HepG2 (cell line): Measurements from ENCODE around the gene PYGO1. TPM values are rescaled to one million over a fixed set of nuclear protein-coding genes. Genes with fewer than 3 reads are reported as not detected.

Experiments used
- ATF1 ChIP-seq: IDR thresholded peaks from 2 replicates; pipeline ENCODE4 v1.6.1; 2016; ENCODE audit warnings: mild to moderate bottlenecking, control low read depth
- PPARG ChIP-seq: conservative IDR thresholded peaks from 2 replicates; pipeline ENCODE4 v1.6.1; 2016; ENCODE audit warnings: missing biosample characterization, missing genetic modification reagents
- SAFB2 ChIP-seq: sonication (generic); formaldehyde crosslinking; IDR thresholded peaks from 2 replicates; pipeline ENCODE4 v1.5.1; 2020; ENCODE audit warnings: missing genetic modification reagents, low read depth, mild to moderate bottlenecking, borderline replicate concordance
- SALL1 ChIP-seq: sonication (generic); formaldehyde crosslinking; IDR thresholded peaks from 2 replicates; pipeline ENCODE4 v1.8.0; 2022; ENCODE audit warnings: mild to moderate bottlenecking, missing genetic modification reagents
- SMARCE1 ChIP-seq: fragments of 450-650 bp; IDR thresholded peaks from 2 replicates; pipeline ENCODE4 v1.6.1; 2017; ENCODE audit warnings: borderline replicate concordance
- SOX5 ChIP-seq: IDR thresholded peaks from 2 replicates; pipeline ENCODE4 v1.6.1; 2016; ENCODE audit warnings: borderline replicate concordance
- TEAD3 ChIP-seq: optimal IDR thresholded peaks from 2 replicates; pipeline ENCODE3; 2016; ENCODE audit warnings: borderline replicate concordance
- ZNF225 ChIP-seq: sonication (generic); formaldehyde crosslinking; IDR thresholded peaks from 2 replicates; pipeline ENCODE4 v1.4.0; 2020; ENCODE audit warnings: mild to moderate bottlenecking, missing genetic modification reagents
- ZNF547 ChIP-seq: sonication (generic); formaldehyde crosslinking; IDR thresholded peaks from 2 replicates; pipeline ENCODE4 v1.5.1; 2020; ENCODE audit warnings: mild to moderate bottlenecking, missing genetic modification reagents
- ZNF782 ChIP-seq: sonication (generic); formaldehyde crosslinking; IDR thresholded peaks from 2 replicates; pipeline ENCODE4 v1.4.0; 2020; ENCODE audit warnings: missing genetic modification reagents, mild to moderate bottlenecking, borderline replicate concordance
- polyA plus RNA-seq, 8 experiments: library from polyadenylated mRNA; depleted of rRNA in 3 of 8; stranded (reverse) in 7 of 8; unstranded in 1 of 8; fragments of >200 nt; fragmentation: Illumina TruSeq in 4 of 8; extraction: Trizol in 4 of 8; gene quantifications; 2 replicates each; pipeline versions ENCODE4 v1.2.1 to v1.2.3, GENCODE V29; 2011 to 2016; ENCODE audit warnings: low read depth in 4 of 8, missing spikeins in 1 of 8, mixed read lengths in 1 of 8; ENCODE audit not compliant: insufficient read depth in 1 of 8
- total RNA-seq, 5 experiments: library from RNA; depleted of rRNA; stranded (reverse); fragments of >200 nt; fragmentation: Illumina TruSeq; extraction: Trizol; gene quantifications; 2 replicates each; pipeline ENCODE4 v1.2.3, GENCODE V29; 2016; ENCODE audit warnings: low read depth in 1 of 5
- TF ChIP-seq, protein P1 (sequence below): sonication (generic); formaldehyde crosslinking; IDR thresholded peaks from 2 replicates; pipeline ENCODE4 v1.5.0; 2020; ENCODE audit warnings: mild to moderate bottlenecking, missing genetic modification reagents, borderline replicate concordance
- TF ChIP-seq, protein P2 (sequence below), 2 experiments: sonication (generic) in 1 of 2; formaldehyde crosslinking in 1 of 2; IDR thresholded peaks; 2 replicates each; pipeline versions ENCODE4 v1.5.1 to v1.6.1; 2011 to 2020; ENCODE audit warnings: borderline replicate concordance in 1 of 2, low read depth in 1 of 2, low read length in 1 of 2, mild to moderate bottlenecking in 1 of 2, missing genetic modification reagents in 1 of 2, moderate library complexity in 1 of 2
- TF ChIP-seq, protein P3 (sequence below): sonication (generic); formaldehyde crosslinking; IDR thresholded peaks from 2 replicates; pipeline ENCODE4 v1.9.0; 2021; ENCODE audit warnings: missing genetic modification reagents, borderline replicate concordance
- TF ChIP-seq, protein P4 (sequence below): sonication (generic); formaldehyde crosslinking; IDR thresholded peaks from 2 replicates; pipeline ENCODE4 v1.4.0; 2020; ENCODE audit warnings: missing genetic modification reagents, borderline replicate concordance
- TF ChIP-seq, protein P5 (sequence below): sonication (generic); formaldehyde crosslinking; IDR thresholded peaks from 2 replicates; pipeline ENCODE4 v1.5.1; 2020; ENCODE audit warnings: mild to moderate bottlenecking, missing genetic modification reagents, borderline replicate concordance

PYGO1 gene
- total and polyA plus RNA-seq, 2 of the 13 experiments (the other 11 are each of a cell fraction or from before 2014, with no cell fraction given): 1.1 to 1.8 TPM

DNA sequence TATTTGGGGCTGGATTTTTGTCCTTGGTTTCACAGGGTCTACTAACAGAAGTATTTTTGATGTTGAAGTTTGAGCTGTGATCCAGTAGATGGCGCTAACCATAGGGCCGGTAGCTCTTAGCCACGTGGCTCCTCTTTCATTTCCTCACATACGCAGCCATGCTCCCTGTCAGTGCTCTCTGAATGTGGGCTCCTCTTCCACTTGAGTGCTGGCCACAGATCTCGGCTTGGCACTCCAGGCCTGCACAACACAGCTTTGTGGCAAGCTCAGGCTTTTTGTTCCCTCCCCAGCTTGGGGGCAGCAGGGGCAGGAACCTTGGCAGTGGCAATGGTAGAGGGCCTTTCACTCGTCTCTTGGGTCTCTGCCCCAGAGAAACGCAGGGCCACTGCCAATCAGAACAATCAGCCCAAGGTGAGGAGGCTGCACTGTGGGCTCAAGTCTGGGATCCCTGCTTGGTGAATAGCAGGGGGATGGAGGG lies 61.5 kb downstream of the PYGO1 start (continued):
- TF ChIP-seq, protein P1, sequence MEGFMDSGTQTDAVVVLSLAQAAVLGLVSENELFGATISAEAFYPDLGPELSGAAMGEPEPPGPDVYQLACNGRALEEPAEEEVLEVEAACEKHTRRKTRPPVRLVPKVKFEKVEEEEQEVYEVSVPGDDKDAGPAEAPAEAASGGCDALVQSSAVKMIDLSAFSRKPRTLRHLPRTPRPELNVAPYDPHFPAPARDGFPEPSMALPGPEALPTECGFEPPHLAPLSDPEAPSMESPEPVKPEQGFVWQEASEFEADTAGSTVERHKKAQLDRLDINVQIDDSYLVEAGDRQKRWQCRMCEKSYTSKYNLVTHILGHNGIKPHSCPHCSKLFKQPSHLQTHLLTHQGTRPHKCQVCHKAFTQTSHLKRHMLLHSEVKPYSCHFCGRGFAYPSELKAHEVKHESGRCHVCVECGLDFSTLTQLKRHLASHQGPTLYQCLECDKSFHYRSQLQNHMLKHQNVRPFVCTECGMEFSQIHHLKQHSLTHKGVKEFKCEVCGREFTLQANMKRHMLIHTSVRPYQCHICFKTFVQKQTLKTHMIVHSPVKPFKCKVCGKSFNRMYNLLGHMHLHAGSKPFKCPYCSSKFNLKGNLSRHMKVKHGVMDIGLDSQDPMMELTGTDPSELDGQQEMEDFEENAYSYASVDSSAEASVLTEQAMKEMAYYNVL (CRISPR knock-in tag): peak; percentile 41; the same call in 1 of the 2 replicates
- TF ChIP-seq SAFB2 (CRISPR knock-in tag): 0 out of 2 replicates have a peak, but pooled peaks have one; percentile 37
- no peak for TF ChIP-seq ZNF782 (CRISPR knock-in tag)
- no peak for TF ChIP-seq ATF1 (CRISPR knock-in tag)
- TF ChIP-seq ZNF225 (CRISPR knock-in tag): no peak; the same call in 1 of the 2 replicates
- TF ChIP-seq, protein P2, sequence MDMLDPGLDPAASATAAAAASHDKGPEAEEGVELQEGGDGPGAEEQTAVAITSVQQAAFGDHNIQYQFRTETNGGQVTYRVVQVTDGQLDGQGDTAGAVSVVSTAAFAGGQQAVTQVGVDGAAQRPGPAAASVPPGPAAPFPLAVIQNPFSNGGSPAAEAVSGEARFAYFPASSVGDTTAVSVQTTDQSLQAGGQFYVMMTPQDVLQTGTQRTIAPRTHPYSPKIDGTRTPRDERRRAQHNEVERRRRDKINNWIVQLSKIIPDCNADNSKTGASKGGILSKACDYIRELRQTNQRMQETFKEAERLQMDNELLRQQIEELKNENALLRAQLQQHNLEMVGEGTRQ (IDR thresholded peaks at IDR 0.05; ENCODE audit: low read depth, low read length): peak; percentile 52
- TF ChIP-seq, protein P2 (CRISPR knock-in tag; IDR thresholded peaks at IDR 0.05; ENCODE audit: borderline replicate concordance): peak; percentile 47; the same call in 1 of the 2 replicates
- TF ChIP-seq, protein P3, sequence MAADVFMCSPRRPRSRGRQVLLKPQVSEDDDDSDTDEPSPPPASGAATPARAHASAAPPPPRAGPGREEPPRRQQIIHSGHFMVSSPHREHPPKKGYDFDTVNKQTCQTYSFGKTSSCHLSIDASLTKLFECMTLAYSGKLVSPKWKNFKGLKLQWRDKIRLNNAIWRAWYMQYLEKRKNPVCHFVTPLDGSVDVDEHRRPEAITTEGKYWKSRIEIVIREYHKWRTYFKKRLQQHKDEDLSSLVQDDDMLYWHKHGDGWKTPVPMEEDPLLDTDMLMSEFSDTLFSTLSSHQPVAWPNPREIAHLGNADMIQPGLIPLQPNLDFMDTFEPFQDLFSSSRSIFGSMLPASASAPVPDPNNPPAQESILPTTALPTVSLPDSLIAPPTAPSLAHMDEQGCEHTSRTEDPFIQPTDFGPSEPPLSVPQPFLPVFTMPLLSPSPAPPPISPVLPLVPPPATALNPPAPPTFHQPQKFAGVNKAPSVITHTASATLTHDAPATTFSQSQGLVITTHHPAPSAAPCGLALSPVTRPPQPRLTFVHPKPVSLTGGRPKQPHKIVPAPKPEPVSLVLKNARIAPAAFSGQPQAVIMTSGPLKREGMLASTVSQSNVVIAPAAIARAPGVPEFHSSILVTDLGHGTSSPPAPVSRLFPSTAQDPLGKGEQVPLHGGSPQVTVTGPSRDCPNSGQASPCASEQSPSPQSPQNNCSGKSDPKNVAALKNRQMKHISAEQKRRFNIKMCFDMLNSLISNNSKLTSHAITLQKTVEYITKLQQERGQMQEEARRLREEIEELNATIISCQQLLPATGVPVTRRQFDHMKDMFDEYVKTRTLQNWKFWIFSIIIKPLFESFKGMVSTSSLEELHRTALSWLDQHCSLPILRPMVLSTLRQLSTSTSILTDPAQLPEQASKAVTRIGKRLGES (CRISPR knock-in tag): no peak
- no peak for TF ChIP-seq PPARG (CRISPR knock-in tag)
- TF ChIP-seq, protein P4, sequence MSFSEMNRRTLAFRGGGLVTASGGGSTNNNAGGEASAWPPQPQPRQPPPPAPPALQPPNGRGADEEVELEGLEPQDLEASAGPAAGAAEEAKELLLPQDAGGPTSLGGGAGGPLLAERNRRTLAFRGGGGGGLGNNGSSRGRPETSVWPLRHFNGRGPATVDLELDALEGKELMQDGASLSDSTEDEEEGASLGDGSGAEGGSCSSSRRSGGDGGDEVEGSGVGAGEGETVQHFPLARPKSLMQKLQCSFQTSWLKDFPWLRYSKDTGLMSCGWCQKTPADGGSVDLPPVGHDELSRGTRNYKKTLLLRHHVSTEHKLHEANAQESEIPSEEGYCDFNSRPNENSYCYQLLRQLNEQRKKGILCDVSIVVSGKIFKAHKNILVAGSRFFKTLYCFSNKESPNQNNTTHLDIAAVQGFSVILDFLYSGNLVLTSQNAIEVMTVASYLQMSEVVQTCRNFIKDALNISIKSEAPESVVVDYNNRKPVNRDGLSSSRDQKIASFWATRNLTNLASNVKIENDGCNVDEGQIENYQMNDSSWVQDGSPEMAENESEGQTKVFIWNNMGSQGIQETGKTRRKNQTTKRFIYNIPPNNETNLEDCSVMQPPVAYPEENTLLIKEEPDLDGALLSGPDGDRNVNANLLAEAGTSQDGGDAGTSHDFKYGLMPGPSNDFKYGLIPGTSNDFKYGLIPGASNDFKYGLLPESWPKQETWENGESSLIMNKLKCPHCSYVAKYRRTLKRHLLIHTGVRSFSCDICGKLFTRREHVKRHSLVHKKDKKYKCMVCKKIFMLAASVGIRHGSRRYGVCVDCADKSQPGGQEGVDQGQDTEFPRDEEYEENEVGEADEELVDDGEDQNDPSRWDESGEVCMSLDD (CRISPR knock-in tag): no peak
- no peak for TF ChIP-seq SMARCE1
- TF ChIP-seq, protein P5, sequence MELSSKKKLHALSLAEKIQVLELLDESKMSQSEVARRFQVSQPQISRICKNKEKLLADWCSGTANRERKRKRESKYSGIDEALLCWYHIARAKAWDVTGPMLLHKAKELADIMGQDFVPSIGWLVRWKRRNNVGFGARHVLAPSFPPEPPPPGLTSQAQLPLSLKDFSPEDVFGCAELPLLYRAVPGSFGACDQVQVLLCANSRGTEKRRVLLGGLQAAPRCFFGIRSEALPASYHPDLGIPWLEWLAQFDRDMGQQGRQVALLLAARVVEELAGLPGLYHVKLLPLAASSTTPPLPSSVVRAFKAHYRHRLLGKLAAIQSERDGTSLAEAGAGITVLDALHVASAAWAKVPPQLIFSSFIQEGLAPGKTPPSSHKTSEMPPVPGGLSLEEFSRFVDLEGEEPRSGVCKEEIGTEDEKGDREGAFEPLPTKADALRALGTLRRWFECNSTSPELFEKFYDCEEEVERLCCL (CRISPR knock-in tag): no peak
- TF ChIP-seq TEAD3 (CRISPR knock-in tag): peak; percentile 43
- TF ChIP-seq ZNF547 (CRISPR knock-in tag): no peak
- peak; percentile 55 for TF ChIP-seq SALL1 (CRISPR knock-in tag)
- peak; percentile 28; the same call in 1 of the 2 replicates for TF ChIP-seq SOX5 (CRISPR knock-in tag)
